Measurements from ENCODE around the gene CACNA1D.

Gene CACNA1D

GRCh38 chr3:53695324-53695690 is 200.9 kb downstream of the CACNA1D start:
- DNase-seq: no peak

- DNase-seq: peak; percentile 27
These were observed 202.2 kb downstream of the CACNA1D start for GRCh38 chr3:53696401-53697172.

- no peak for DNase-seq
These were observed 206.0 kb downstream of the CACNA1D start for GRCh38 chr3:53700441-53700840.

GRCh38 chr3:53702776-53703530 is 208.5 kb downstream of the CACNA1D start:
- no peak for DNase-seq

GRCh38 chr3:53703630-53704362 is 209.4 kb downstream of the CACNA1D start:
- DNase-seq: no peak

GRCh38 chr3:53704363-53704725 is 209.9 kb downstream of the CACNA1D start:
- no peak for DNase-seq

- DNase-seq: no peak
These were observed 210.8 kb downstream of the CACNA1D start for GRCh38 chr3:53705024-53705745.

GRCh38 chr3:53705774-53706173 is 211.4 kb downstream of the CACNA1D start:
- DNase-seq: no peak

- no peak for DNase-seq
These were observed 212.8 kb downstream of the CACNA1D start for GRCh38 chr3:53707222-53707621.

- DNase-seq: no peak
These were observed 213.7 kb downstream of the CACNA1D start for GRCh38 chr3:53708001-53708621.

GRCh38 chr3:53709256-53709655 is 214.8 kb downstream of the CACNA1D start:
- no peak for DNase-seq

- peak; percentile 86 for DNase-seq
These were observed 215.7 kb downstream of the CACNA1D start for GRCh38 chr3:53709860-53710674.

- DNase-seq: no peak
These were observed 217.0 kb downstream of the CACNA1D start for GRCh38 chr3:53711387-53711786.

GRCh38 chr3:53712817-53713388 is 218.5 kb downstream of the CACNA1D start:
- no peak for DNase-seq

GRCh38 chr3:53713626-53714025 is 219.2 kb downstream of the CACNA1D start:
- no peak for DNase-seq

- DNase-seq: peak; percentile 5
These were observed 221.5 kb downstream of the CACNA1D start for GRCh38 chr3:53715815-53716483.

- peak; percentile 15 for DNase-seq
These were observed 222.6 kb downstream of the CACNA1D start for GRCh38 chr3:53716998-53717397.

GRCh38 chr3:53718462-53718861 is 224.1 kb downstream of the CACNA1D start:
- no peak for DNase-seq

GRCh38 chr3:53719796-53720195 is 225.4 kb downstream of the CACNA1D start:
- DNase-seq: no peak

All from OCI-M1 (cell line).